HG03342 (cell line): Measurements from ENCODE around the gene ARHGEF25.
"Not testable (repeated sequence)": the region's sequence is repeated elsewhere in the genome, so short reads cannot be mapped to it uniquely, and the experiment has no call there.

Source experiments
- ATAC-seq: cut with Tn5 transposase; IDR thresholded peaks from one replicate; pipeline ENCODE4 v1.9.1; 2021; ENCODE audit warnings: mild to moderate bottlenecking, moderate library complexity; ENCODE audit not compliant: unreplicated experiment

Gene ARHGEF25

DNA sequence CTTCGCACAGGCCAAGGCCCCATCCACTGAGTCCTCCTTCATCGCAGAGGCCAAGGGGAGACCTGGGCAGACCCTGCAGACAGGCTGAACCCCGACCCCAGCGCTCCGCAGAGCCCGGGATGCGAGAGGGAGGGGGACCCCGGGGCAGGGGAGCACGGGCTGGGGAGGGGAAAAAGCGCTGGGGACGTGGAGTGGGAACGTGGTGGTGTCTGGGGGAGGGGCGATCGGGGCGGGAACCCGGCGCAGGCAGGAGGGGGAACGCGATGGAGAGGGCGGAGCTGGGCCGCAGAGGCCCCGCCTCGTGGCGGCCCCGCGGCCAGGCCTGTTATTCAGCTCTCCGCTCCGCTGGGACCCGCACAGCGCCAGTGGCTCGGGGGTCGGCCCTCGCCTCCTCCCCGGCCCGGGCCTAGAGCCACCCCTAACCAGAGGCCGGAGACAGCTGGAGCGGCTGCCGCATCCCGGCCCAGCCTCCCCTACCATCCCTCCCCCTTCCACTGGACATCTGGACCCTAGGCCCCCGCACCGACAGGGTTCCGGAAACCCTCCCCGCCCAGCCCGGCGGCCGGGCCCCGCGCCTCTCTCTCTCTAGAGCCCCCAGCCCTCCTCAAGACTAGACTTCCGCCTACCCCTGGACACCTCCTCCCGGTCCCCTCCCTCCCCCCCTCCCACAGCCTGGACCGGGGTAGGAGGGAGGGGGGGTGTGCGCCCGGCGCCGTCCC, at the start of gene ARHGEF25:
Gene ARHGEF25 (plus strand): TSS at position 328 of the 719 bp plus-strand sequence. CDS start 460 bp downstream, outside the sequence.
- peak; percentile 44 for ATAC-seq

DNA sequence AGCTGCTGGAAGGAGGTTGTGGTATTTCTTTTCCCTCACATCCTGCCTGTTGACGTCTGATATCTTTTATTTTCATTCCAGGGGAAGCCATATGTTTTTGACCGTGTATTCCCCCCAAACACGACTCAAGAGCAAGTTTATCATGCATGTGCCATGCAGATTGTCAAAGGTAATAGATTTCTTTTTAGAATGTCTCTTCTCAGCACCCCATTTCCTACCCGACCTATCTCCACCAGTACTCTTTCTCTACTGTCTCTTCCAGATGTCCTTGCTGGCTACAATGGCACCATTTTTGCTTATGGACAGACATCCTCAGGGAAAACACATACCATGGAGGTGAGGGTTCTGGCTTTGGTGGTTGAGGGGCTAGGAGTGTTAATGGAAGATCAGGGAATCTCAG, 47.9 kb upstream of the ARHGEF25 start:
- ATAC-seq = no peak

DNA sequence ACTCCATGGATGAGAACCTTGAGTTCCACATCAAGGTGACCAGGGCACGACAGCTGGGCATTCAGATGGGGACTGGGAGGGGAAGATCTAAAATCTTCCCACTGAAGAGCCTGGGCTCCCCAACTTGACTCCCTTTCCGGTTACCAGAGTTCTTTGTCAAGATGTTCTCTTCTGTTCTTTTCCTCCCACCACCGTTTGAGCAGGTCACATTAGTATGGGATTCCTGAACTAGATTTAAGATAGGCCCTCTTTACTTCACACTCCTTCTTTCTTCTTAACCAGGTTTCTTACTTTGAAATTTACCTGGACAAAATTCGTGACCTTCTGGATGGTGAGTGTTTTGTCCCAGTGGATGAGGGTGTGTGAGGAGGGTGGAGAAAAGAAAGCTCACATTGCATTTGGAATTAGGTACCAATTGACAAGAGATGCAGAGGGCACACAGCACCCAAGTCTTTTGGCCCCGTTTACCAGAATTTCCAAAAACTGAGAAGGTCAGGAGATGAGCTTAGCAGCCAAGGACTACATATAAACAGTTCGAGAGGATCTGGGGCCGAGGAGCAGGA, 47.0 kb upstream of the ARHGEF25 start:
- no peak for ATAC-seq

GRCh38 chr12:57568838-57569237, 42.4 kb upstream of the ARHGEF25 start:
- ATAC-seq = no peak

DNA sequence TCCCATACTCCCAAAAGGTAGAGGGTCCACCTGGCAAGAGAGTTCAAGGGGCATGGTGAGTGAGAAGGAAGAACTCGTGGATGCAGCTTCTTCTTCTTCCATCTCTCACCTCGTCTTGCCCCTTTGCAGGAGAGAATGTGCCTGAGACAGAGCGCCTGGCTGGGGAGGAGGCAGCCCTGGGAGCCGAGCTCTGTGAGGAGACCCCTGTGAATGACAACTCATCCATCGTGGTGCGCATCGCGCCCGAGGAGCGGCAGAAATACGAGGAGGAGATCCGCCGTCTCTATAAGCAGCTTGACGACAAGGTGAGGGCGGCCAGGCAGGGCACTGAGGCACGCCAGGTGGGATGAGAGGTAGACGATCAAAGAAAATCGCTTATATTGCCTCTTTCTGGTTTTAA, 41.4 kb upstream of the ARHGEF25 start:
- no peak for ATAC-seq

DNA sequence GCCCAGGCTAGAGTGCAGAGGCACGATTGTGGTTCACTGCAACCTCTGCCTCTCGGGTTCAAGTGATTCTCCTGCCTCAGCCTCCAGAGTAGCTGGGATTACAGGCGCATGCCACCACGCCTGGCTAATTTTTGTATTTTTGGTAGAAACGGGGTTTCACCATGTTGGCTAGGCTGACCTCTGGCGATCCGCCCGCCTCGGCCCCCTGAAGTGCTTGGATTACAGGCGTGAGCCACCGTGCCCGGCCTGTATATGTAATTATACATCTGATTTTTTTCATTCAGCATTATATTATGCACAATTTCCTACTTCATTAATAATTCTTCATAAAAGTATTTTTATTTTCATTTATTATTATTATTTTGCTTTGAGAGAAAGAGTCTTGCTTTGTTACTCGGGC, 40.8 kb upstream of the ARHGEF25 start:
- ATAC-seq = not testable (repeated sequence)

DNA sequence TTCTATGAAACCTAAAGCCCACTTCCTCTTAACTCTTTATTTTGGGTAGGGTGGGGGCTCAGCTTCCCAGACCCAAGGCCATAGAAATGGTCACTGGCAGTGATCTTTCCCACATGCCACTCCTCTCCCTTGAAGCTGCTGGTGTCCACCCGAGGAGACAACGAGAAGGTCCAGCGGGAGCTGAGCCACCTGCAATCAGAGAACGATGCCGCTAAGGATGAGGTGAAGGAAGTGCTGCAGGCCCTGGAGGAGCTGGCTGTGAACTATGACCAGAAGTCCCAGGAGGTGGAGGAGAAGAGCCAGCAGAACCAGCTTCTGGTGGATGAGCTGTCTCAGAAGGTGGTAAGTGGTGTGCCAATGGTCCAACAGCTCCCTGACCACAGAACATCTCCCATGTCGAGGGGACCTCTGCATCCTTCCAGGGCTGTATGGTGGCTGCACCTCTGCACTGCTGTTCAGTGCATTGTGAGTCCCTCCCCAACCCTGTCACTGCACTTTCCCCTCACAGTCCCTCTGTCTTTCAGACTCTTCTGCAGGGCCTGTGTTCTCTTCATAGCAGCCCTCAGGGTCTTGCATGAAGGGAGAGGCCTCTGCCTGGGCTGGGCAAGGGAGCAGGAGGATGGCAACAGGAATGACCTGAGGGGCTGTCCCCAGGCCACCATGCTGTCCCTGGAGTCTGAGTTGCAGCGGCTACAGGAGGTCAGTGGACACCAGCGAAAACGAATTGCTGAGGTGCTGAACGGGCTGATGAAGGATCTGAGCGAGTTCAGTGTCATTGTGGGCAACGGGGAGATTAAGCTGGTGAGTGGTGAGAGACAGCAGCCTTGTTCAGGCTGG, 39.1 kb upstream of the ARHGEF25 start:
- ATAC-seq = no peak

DNA sequence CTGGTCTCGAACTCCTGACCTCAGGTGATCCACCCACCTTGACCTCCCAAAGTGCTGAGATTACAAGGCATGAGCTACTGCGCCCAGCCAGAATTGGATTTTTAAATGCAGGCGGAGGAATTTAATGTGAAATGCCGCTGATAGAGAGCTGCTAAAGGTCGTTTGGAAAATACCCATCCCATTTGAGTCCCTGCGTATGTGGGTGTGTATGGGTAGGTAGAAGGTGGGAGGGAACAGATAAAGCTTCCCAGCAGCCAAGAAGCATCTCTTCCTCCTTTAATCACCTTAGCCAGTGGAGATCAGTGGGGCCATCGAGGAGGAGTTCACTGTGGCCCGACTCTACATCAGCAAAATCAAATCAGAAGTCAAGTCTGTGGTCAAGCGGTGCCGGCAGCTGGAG, 36.4 kb upstream of the ARHGEF25 start:
- ATAC-seq = no peak

- no peak for ATAC-seq
Measured at GRCh38 chr12:57575771-57576612, 35.2 kb upstream of the ARHGEF25 start.

- ATAC-seq = no peak
Measured at GRCh38 chr12:57576613-57577160, 34.5 kb upstream of the ARHGEF25 start.

GRCh38 chr12:57577981-57578758, 33.1 kb upstream of the ARHGEF25 start:
- ATAC-seq = no peak

DNA sequence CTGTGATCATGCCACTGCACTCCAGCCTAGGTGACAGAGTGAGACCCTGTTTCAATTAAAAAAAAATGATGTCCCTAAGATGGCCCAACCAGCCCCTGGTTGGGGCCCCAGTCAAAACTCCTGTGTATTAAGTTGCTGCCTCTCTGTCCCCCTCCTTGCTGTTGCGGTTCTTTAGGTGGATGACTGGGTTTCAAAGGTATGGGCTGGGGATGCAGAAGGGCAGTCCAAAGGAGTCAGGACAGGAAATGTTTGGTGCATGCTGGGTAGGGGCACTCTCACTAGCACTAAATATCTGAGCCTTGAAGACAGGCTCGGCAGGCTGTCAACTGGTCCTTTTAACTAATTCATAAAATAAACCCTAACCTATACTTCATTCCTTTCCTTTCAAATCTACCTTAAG, 32.2 kb upstream of the ARHGEF25 start:
- no peak for ATAC-seq

DNA sequence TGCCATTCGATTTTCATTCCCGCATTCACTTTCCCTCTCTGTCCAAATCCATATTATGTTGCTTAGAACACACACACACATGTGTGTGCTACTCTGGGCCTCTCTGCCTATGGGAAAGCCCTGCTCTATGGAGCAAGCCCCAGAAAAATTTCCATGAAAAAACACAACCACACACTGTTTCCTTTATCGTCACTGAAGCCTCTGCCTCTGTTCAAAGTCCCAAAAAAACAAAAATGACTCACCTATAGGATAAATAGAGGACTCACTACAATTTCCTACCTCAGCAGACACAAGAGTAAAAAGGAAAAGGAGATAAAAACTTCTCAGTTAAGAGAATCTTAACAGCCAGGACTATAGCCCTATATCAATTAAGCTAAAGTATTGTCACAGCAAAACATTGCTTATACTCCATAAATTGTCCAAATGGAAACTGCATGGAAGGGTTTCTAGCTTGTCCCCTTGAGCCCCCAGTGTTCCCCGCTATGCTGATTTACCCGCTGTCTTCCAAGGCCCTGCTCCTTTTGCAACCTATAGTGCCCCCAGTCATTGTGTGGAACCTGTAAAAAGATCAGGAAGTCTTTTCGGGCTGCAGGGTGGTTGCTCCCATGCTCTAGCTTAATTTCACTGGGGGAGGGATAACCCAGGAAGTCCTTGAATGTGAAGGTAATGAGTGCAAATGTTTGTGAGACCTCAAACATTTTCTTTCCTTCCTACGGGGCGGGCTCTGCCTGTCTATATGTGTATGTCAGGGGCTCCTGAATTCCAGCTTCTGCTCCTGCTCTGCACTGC, 31.4 kb upstream of the ARHGEF25 start:
- ATAC-seq = no peak

DNA sequence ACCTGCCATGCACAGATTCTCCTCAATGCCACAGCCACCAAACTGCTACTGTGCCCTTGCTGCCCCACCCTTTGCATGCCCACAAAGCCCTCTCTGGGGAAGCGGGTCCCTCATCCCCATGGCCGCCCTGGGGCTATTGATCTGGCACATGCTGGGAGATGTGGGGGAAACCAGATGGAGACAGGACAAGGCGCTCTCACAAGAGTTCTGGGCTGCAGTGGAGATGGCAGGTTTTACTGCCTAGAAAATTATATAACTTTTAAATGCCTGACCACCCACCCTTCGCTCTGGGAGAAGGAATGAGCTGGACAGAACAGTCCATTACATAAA, 30.8 kb upstream of the ARHGEF25 start:
- no peak for ATAC-seq

DNA sequence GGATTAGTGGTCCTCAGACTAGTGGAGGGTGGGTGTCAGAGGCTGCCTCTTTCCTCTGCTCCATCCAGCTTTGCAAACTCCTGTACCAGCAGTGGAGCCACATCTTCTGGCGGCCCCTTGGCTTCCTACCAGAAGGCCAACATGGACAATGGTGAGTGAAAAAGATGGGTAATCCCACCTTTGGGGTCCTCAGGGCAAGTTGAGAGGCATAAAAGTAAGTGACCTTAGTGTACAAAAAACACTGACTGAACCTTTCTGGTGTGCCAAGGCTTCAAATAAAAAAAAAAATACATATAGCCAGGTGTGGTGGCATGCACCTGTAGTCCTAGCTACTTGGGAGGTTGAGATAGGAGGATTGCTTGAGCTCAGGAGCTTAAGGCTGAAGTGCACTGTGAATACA, 29.4 kb upstream of the ARHGEF25 start:
- no peak for ATAC-seq

DNA sequence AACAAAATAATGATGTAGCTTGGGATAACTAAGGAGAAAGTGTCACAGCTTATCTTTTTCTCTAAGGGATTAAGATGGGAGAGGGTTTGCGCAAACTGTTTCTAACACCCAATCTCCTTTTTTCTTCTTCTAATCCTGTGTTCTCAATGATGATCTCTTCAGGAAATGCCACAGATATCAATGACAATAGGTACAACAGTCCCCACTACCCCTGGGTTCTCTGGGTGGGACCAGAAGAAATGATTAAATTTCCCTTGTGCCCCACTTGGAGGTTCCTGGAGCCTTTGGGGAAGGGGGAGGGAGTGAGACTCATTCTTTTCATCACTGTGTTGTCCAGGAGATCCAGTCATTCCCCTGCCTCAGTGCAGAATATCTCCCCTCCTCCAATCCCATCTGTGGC, 28.8 kb upstream of the ARHGEF25 start:
- no peak for ATAC-seq

DNA sequence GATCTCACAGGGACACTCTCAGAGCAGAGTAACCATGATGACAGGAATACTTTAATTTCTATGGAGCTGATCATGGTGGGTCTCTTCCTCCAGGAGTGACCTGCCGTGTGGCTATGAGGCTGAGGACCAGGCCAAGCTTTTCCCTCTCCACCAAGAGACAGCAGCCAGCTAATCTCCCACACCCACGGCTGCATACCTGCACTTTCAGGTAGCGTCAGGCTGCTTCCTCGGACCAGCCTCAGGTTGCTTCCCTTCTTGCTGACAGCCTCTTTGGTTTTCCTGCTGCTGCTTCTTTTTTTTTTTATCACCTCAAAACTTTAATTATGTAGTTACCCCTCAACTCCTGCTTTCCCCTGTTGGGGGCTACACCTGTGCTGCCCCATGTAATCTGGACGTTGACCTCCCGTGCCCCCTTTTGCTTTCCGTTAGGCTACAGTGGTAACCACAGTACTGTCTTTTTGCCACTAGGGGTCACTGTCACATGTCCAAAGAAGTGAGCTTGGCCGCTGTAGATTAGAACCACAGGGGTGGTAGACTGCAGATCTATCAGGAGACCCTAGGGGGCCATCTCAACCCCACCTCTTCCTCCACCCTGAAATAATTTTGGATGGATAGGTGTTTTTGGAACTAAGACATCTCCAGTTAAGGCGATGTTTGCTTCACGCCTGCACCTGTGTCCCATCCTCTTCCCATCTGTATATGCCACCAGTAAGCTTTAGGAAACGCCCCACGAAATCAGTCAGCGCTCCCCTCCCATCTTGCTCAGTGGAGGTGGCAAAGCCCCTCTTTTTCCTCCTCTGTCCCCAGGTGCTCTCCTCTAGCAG, 28.0 kb upstream of the ARHGEF25 start:
- ATAC-seq = peak; percentile 96

DNA sequence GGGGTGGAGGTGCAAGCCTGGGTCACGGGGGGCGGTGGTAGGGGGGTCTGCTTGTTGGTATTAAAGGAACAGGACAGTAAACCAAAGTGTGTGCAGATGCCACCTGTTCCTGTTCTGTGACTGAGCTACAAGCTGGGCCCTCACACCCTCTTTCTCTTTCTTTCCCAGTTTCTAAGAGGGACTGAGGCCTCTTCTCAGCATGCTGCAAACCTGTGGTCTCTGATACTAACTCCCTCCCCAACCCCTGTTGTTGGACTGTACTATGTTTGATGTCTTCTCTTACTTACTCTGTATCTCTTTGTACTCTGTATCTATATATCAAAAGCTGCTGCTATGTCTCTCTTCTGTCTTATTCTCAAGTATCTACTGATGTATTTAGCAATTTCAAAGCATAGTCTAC, 27.2 kb upstream of the ARHGEF25 start:
- ATAC-seq = no peak
